K562 (cell line): Measurements from ENCODE around the gene AFF3. TPM values are rescaled to one million over a fixed set of nuclear protein-coding genes. Genes with fewer than 3 reads are reported as not detected.

Experiments
- CXXC5 ChIP-seq: fragments of 250-450 bp; sonication (Bioruptor Pico); IDR thresholded peaks from 2 replicates; pipeline ENCODE4 v1.8.0; 2022; ENCODE audit warnings: inconsistent platforms, mild to moderate bottlenecking, moderate library complexity
- FOXA1 ChIP-seq: fragments of 450-650 bp; IDR thresholded peaks from 2 replicates; pipeline ENCODE4 v1.6.1; 2016; ENCODE audit warnings: mild to moderate bottlenecking, borderline replicate concordance
- IRF2 ChIP-seq: sonication (generic); formaldehyde crosslinking; IDR thresholded peaks from 2 replicates; pipeline ENCODE4 v1.8.1; 2022; ENCODE audit warnings: mild to moderate bottlenecking, missing genetic modification reagents
- L3MBTL2 ChIP-seq: fragments of 450-650 bp; IDR thresholded peaks from 2 replicates; pipeline ENCODE4 v1.6.1; 2016; ENCODE audit warnings: mild to moderate bottlenecking, moderate library complexity
- MGA ChIP-seq: fragments of 450-650 bp; IDR thresholded peaks from 2 replicates; pipeline ENCODE4 v1.6.1; 2016; ENCODE audit warnings: mild to moderate bottlenecking, moderate library complexity
- SMAD1 ChIP-seq: fragments of 150-350 bp; IDR thresholded peaks from 2 replicates; pipeline ENCODE4 v1.6.1; 2014; ENCODE audit warnings: low read length, low read depth; ENCODE audit not compliant: partially characterized antibody
- STAT6 ChIP-seq: sonication (generic); formaldehyde crosslinking; IDR thresholded peaks from 2 replicates; pipeline ENCODE4 v1.8.1; 2023; ENCODE audit warnings: mild to moderate bottlenecking, missing genetic modification reagents
- polyA plus RNA-seq, 8 experiments: library from polyadenylated mRNA; depleted of rRNA in 4 of 8; stranded (reverse) in 5 of 8; unstranded in 3 of 8; fragments of >200 nt; fragmentation: Nextera tagmentation in 2 of 8; fragmentation: Illumina TruSeq in 1 of 8; extraction: Ambion mirVana in 2 of 8; extraction: Trizol in 1 of 8; gene quantifications; 2 replicates each; pipeline versions ENCODE4 v1.2.1 to v1.2.3, GENCODE V29; 2011 to 2014; ENCODE audit warnings: inconsistent platforms in 1 of 8, missing spikeins in 1 of 8
- total RNA-seq, 7 experiments: library from RNA; depleted of rRNA in 6 of 7; stranded (reverse); fragments of >200 nt in 6 of 7; fragmentation: Illumina TruSeq in 2 of 7; extraction: Trizol in 2 of 7; gene quantifications; 2 replicates each; pipeline versions ENCODE4 v1.2.1 to v1.2.3, GENCODE V29; 2011 to 2021; ENCODE audit warnings: low replicate concordance in 1 of 7

Gene AFF3
- total and polyA plus RNA-seq, 9 of the 15 experiments (the other 6 are each of a cell fraction or from before 2014, with no cell fraction given), result 0.02 to 0.11 TPM; not detected in 7

- TF ChIP-seq MGA (peak; percentile 93), IRF2 (CRISPR knock-in tag) (no peak), STAT6 (CRISPR knock-in tag) (no peak), CXXC5 (CRISPR knock-in tag) (peak; percentile 43; the same call in 1 of the 2 replicates), L3MBTL2 (peak; percentile 84), SMAD1 (no peak), FOXA1 (no peak)
Measured at GRCh38 chr2:99615247-99615771, 527.1 kb downstream of the AFF3 start (continued).
